Sigmoid colon (tissue), 7 donors: ENCODE data around the gene CSTB. TPM values are rescaled to one million over a fixed set of nuclear protein-coding genes. Genes with fewer than 3 reads are reported as not detected.

ENCODE experiments used
- DNase-seq: peaks from one replicate; pipeline ENCODE4 v3.0.0-alpha.2; 2019
- H3K27ac ChIP-seq, 4 donors: fragments of 200-600 bp; sonication (generic); one replicate each; pipeline ENCODE4 v1.5.1; 2016 to 2019; ENCODE audit warnings: mild to moderate bottlenecking in 1 of 4
- H3K27me3 ChIP-seq, 3 donors: fragments of 200-600 bp; sonication (generic); one replicate each; pipeline ENCODE4 v1.5.1; 2019; ENCODE audit warnings: mild to moderate bottlenecking in 1 of 3
- H3K36me3 ChIP-seq, 4 donors: fragments of 200-600 bp; sonication (generic); one replicate each; pipeline ENCODE4 v1.5.1; 2016 to 2019
- H3K4me1 ChIP-seq, 4 donors: fragments of 200-600 bp; sonication (generic); one replicate each; pipeline ENCODE4 v1.5.1; 2017 to 2019
- H3K4me3 ChIP-seq, 4 donors: fragments of 200-600 bp; sonication (generic); one replicate each; pipeline ENCODE4 v1.5.1; 2017 to 2019; ENCODE audit warnings: mild to moderate bottlenecking in 2 of 4, moderate library complexity in 1 of 4
- H3K9me3 ChIP-seq, 4 donors: fragments of 200-600 bp in 3 of 4; sonication (generic) in 3 of 4; one replicate each; pipeline versions ENCODE4 v1.5.1 to v1.6.1; 2013 to 2019
- EP300 ChIP-seq, 4 donors: sonication (generic); formaldehyde crosslinking; IDR thresholded peaks; one replicate each; pipeline ENCODE4 v1.6.1; 2017; ENCODE audit warnings: antibody characterized with exemption in 4 of 4
- POLR2A ChIP-seq, 2 donors: fragments of 450-650 bp; IDR thresholded peaks; one replicate each; pipeline ENCODE4 v1.6.1; 2016; ENCODE audit warnings: antibody characterized with exemption in 2 of 2, mild to moderate bottlenecking in 2 of 2, moderate library complexity in 2 of 2
- POLR2AphosphoS5 ChIP-seq, 4 donors: sonication (generic); formaldehyde crosslinking; IDR thresholded peaks; one replicate each; pipeline ENCODE4 v1.6.1; 2017; ENCODE audit warnings: antibody characterized with exemption in 4 of 4
- WGBS, 2 donors: extraction: QIAGEN DNeasy Blood & Tissue Kit; methylation state at CpG; one replicate each; pipeline ENCODE4 v1.1.7; 2013; 5-methylcytosine and 5-hydroxymethylcytosine counted together
- intact Hi-C: fragments of 100-400 bp; cut with DNase I; formaldehyde crosslinking; loops from one replicate; pipeline ENCODE4 v1.15.1; 2023
- polyA plus RNA-seq, 3 donors: library from polyadenylated mRNA; stranded (reverse); fragments of 200-250 nt; gene quantifications; one replicate each; pipeline ENCODE4 v1.2.3, GENCODE V29; 2013
- total RNA-seq, 4 donors: library from RNA; depleted of rRNA; stranded (reverse); fragments of >200 nt; gene quantifications; one replicate each; pipeline ENCODE4 v1.1.0, GENCODE V29; 2016
- TF ChIP-seq, protein P1 (sequence below), 4 experiments: fragments of 450-650 bp in 3 of 4; fragments of 200-600 bp in 1 of 4; IDR thresholded peaks; one replicate each; pipeline ENCODE4 v1.5.1; 2016 to 2019; ENCODE audit warnings: antibody characterized with exemption in 4 of 4, mild to moderate bottlenecking in 3 of 4, moderate library complexity in 2 of 4
- donor health status: healthy with polysubstance abuse.
- donor health status: Bipolar disorder and iron deficiency.
- donor health status: healthy.

The CSTB gene
- total and polyA plus RNA-seq, 7 donors = 7.1 to 167 (median 9.7) TPM

DNA sequence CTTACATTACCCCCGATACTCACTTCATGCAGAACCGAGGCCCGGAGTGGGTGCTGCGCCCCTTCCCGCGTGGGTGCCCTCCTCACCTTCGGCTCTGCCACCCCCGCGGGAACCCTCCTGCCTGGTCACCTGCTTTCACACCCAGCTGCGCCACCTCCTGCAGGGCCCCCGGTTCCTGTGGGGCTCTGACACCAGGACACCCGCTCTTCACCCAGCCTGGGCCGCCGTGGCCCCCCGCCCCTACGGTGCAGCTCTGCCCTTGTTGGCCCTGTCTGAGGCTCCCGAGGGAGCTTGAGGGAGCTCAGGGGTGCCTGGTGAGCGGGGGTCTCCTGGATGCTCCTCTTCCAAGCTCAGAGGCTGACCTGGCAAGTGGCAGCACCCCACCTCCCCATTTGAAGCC is 32.3 kb upstream of the CSTB start:
- Histone ChIP-seq H3K36me3 (peaks cover 0 to 13% (median 2%) of the 10 kb centered on the region in 4 donors), H3K4me3 (no peak overlapping the region)
- intact Hi-C loops = no loop called here

DNA sequence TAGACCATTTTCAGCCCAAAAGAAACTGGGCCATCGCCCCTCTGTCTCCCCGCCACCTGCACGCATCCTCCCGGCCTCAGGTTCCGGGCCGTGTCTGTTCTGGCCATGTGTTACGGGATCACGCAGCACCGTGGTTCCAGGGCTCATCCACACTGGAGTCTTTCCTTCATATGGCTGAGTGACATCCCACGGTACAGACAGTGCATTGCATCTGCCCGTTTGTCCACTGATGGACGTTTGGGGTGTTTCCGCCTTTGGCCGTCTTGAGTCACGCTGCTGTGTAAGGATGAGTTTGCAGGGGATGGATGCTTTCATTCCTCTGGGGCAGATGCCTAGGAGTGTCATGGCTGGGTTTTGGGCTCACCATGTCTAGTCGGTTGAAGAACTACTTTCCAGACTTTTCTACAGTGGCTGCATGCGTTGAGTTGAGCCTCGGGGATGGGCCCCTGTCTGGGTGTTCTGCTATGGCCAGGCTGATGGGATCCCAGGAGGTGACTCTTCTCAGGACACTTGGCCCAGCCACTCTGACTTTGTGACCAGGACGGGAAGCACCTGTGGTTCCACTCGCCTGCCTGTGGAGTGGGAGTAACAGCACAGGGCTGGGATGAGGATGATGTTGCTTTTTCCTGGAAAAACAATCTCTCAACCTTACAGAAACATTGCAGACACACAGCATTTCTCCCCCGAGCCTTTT is 30.1 kb upstream of the CSTB start:
- intact Hi-C loops = no loop called here
- TF ChIP-seq, protein P1, sequence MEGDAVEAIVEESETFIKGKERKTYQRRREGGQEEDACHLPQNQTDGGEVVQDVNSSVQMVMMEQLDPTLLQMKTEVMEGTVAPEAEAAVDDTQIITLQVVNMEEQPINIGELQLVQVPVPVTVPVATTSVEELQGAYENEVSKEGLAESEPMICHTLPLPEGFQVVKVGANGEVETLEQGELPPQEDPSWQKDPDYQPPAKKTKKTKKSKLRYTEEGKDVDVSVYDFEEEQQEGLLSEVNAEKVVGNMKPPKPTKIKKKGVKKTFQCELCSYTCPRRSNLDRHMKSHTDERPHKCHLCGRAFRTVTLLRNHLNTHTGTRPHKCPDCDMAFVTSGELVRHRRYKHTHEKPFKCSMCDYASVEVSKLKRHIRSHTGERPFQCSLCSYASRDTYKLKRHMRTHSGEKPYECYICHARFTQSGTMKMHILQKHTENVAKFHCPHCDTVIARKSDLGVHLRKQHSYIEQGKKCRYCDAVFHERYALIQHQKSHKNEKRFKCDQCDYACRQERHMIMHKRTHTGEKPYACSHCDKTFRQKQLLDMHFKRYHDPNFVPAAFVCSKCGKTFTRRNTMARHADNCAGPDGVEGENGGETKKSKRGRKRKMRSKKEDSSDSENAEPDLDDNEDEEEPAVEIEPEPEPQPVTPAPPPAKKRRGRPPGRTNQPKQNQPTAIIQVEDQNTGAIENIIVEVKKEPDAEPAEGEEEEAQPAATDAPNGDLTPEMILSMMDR (IDR thresholded peaks at IDR 0.05) = no peak
- no peak for TF ChIP-seq POLR2A (IDR thresholded peaks at IDR 0.05)
- no peak for DNase-seq
- WGBS, 2 donors = 90% methylated on average over 21 of the region's 21 CpGs
- Histone ChIP-seq H3K27ac (no peak overlapping the region), H3K36me3 (peaks cover 0 to 35% (median 21%) of the 10 kb centered on the region in 4 donors), H3K4me1 (peaks cover 0 to 7% (median 6%) of the 10 kb centered on the region in 4 donors), H3K9me3 (no peaks in the 10 kb centered on the region), H3K27me3 (no peaks in the 10 kb centered on the region), H3K4me3 (no peak overlapping the region)

More for the DNA sequence above, 32.3 kb upstream of the CSTB start:
- Histone ChIP-seq H3K27ac (no peak overlapping the region), H3K27me3 (no peaks in the 10 kb centered on the region), H3K4me1 (peaks cover 0 to 10% (median 9%) of the 10 kb centered on the region in 4 donors), H3K9me3 (no peaks in the 10 kb centered on the region)
- DNase-seq = no peak
- TF ChIP-seq POLR2AphosphoS5 (IDR thresholded peaks at IDR 0.05) (no peak), EP300 (IDR thresholded peaks at IDR 0.05) (no peak), POLR2A (IDR thresholded peaks at IDR 0.05) (no peak)
- TF ChIP-seq, protein P1 (IDR thresholded peaks at IDR 0.05) = no peak
- 85 to 88% methylated on average over 18 of the region's 18 CpGs for WGBS, 2 donors

DNA sequence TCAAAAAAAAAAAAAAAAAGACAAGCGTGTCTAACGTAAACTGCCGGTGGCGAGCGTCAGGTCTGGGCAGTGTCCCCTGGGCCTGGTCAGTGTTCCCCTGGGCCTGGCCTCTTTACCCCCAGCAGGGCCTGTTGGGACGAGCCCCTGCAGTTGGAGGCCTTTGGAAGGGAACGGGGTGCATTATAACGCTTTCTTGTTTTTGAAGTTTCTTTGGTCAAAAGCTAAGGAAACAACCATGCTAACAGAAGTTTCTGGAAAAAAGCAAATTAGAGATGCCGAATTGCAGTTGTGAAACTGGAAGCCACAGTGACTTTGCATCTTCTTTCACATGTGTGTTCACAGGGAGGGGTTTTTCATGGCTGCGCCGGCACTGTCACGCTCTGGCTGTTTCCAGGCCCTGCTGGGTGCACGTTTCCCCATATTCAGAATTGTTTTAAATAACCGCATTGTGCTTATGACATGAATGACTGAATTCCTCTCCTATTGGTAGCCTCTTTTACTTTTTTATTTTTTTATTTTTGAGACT is 29.2 kb upstream of the CSTB start:
- H3K4me1 ChIP-seq = no peaks in the 10 kb centered on the region
- no peak overlapping the region for H3K4me3 ChIP-seq
- no peak for TF ChIP-seq EP300 (IDR thresholded peaks at IDR 0.05)
- no peak for TF ChIP-seq POLR2A (IDR thresholded peaks at IDR 0.05)
- TF ChIP-seq, protein P1 (IDR thresholded peaks at IDR 0.05) = no peak
- no peak for TF ChIP-seq POLR2AphosphoS5 (IDR thresholded peaks at IDR 0.05)
- WGBS, 2 donors = 65 to 86% methylated on average over 14 of the region's 14 CpGs
- no peak for DNase-seq
- no peaks in the 10 kb centered on the region for H3K9me3 ChIP-seq
- peaks cover 0 to 43% (median 28%) of the 10 kb centered on the region in 4 donors for H3K36me3 ChIP-seq
- intact Hi-C loops = no loop called here
- H3K27ac ChIP-seq = no peak overlapping the region
- no peaks in the 10 kb centered on the region for H3K27me3 ChIP-seq

DNA sequence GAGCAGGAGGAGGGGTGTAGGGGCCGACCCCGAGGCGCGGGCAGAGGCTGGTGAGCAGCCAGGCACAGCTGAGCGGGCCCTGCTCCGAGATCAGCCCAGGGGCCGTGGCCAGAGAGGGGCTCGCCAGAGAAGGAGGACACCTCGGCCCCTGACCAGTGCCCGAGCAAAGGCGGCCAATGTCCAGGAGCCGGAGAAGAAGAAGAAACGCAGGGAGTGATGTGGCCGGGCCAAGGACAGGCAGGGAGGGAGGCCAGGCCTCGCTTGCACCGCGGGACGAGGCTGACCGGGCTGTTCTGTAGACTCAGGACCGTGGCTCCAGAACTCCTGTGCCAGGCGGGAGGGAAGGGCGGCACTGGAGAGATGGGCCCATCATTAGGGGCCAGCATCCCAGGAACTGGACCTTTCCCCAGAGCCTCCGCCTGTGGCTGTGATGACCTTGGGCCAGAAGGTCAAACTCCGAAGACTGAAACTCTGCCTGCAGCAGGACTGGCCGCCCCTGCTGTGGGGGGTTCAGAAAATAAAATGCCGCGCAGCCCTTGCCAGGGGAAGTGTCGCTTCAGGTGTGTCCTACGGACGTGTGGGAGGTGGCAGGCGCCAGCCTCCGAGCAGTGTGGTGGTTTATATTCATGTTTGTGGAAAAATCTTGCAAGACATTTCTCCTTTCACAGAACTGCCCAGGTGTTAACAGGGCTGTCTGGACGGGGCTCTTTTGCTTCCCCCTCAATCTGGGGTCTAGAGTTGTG is 27.6 kb upstream of the CSTB start:
- no peak overlapping the region for H3K4me3 ChIP-seq
- intact Hi-C loops = no loop called here
- no peaks in the 10 kb centered on the region for H3K9me3 ChIP-seq
- WGBS, 2 donors = 91 to 93% methylated on average over 33 of the region's 33 CpGs
- H3K27me3 ChIP-seq = no peaks in the 10 kb centered on the region
- H3K36me3 ChIP-seq = peaks cover 11 to 60% (median 39%) of the 10 kb centered on the region in 4 donors
- no peak overlapping the region for H3K27ac ChIP-seq
- TF ChIP-seq POLR2AphosphoS5 (IDR thresholded peaks at IDR 0.05) = no peak
- TF ChIP-seq EP300 (IDR thresholded peaks at IDR 0.05) = no peak
- TF ChIP-seq POLR2A (IDR thresholded peaks at IDR 0.05) = no peak
- TF ChIP-seq, protein P1 (IDR thresholded peaks at IDR 0.05) = no peak
- no peaks in the 10 kb centered on the region for H3K4me1 ChIP-seq
- no peak for DNase-seq
